H1 (cell line): ENCODE measurements around the gene STKLD1. TPM values are rescaled to one million over a fixed set of nuclear protein-coding genes. Genes with fewer than 3 reads are reported as not detected.
A peak's percentile ranks its signal among the peaks of the same experiment; 100 is the strongest.

Experiments used
- CTCF ChIA-PET: fragments of 300-600 bp; sonication (Branson Sonifier 250); formaldehyde crosslinking; loops from one replicate; lab custom pipeline; 2021; ENCODE audit not compliant: partially characterized antibody; lab: Charles Lee
- POLR2A ChIA-PET: fragments of 300-600 bp; sonication (Branson Sonifier 250); formaldehyde crosslinking; loops from one replicate; lab custom pipeline; 2021; ENCODE audit warnings: inconsistent platforms; ENCODE audit not compliant: partially characterized antibody; lab: Charles Lee
- DNase-seq, 2 experiments: peaks; one replicate each; pipeline versions ENCODE4 v3.0.0 to v3.0.0-alpha.2; 2010 to 2022; ENCODE audit warnings: low spot score in 2 of 2, low read depth in 1 of 2, mixed read lengths in 1 of 2
- FAIRE-seq: peaks from 2 replicates; lab custom pipeline; 2011; peaks lifted over from hg19 to GRCh38; lab: Jason Lieb, UNC
- H2AFZ ChIP-seq: 2 replicates; pipeline ENCODE4 v1.8.1; 2012; ENCODE audit warnings: low read length, inconsistent platforms
- H2AK5ac ChIP-seq: 2 replicates; pipeline ENCODE4 v1.6.1; 2013; ENCODE audit warnings: low read depth, low read length
- H2BK120ac ChIP-seq: replicated peaks from 2 replicates; pipeline ENCODE3; 2013; ENCODE audit warnings: low read depth, low read length, inconsistent platforms
- H2BK12ac ChIP-seq: 2 replicates; pipeline ENCODE4 v1.6.1; 2013; ENCODE audit warnings: low read depth, low read length
- H2BK15ac ChIP-seq: 2 replicates; pipeline ENCODE4 v1.6.1; 2013; ENCODE audit warnings: low read length
- H2BK20ac ChIP-seq: 2 replicates; pipeline ENCODE4 v1.6.1; 2013; ENCODE audit warnings: low read length
- H2BK5ac ChIP-seq: 2 replicates; pipeline ENCODE4 v1.6.1; 2013; ENCODE audit warnings: low read depth, low read length
- H3K14ac ChIP-seq: 2 replicates; pipeline ENCODE4 v1.6.1; 2013; ENCODE audit warnings: inconsistent platforms; ENCODE audit not compliant: insufficient read length
- H3K18ac ChIP-seq: 2 replicates; pipeline ENCODE4 v1.6.1; 2013; ENCODE audit warnings: low read length; ENCODE audit errors: extremely low read depth
- H3K23ac ChIP-seq: 2 replicates; pipeline ENCODE4 v1.6.1; 2013; ENCODE audit warnings: inconsistent platforms; ENCODE audit not compliant: insufficient read length
- H3K23me2 ChIP-seq: 2 replicates; pipeline ENCODE4 v1.6.1; 2013; ENCODE audit warnings: low read depth, low read length
- H3K27ac ChIP-seq: 2 replicates; pipeline ENCODE4 v1.6.1; 2011; ENCODE audit warnings: low read depth, low read length, inconsistent platforms
- H3K27me3 ChIP-seq, 4 experiments: replicated peaks in 1 of 4; 1 replicate in 1 of 4; 2 replicates in 3 of 4; pipeline versions ENCODE4 v1.6.1 to v1.8.1; 2011 to 2013; ENCODE audit warnings: low read length in 3 of 4, mild to moderate bottlenecking in 3 of 4, inconsistent platforms in 2 of 4, mixed read lengths in 2 of 4, moderate library complexity in 1 of 4; ENCODE audit not compliant: control insufficient read depth in 3 of 4, insufficient read depth in 3 of 4; ENCODE audit errors: extremely low read depth in 1 of 4
- H3K36me3 ChIP-seq, 4 experiments: 2 replicates each; pipeline versions ENCODE4 v1.6.1 to v1.8.1; 2011 to 2013; ENCODE audit warnings: mild to moderate bottlenecking in 4 of 4, low read length in 3 of 4, moderate library complexity in 2 of 4, control low read depth in 1 of 4, inconsistent platforms in 1 of 4; ENCODE audit not compliant: insufficient read depth in 4 of 4, control insufficient read depth in 2 of 4
- H3K4ac ChIP-seq: replicated peaks from 2 replicates; pipeline ENCODE3; 2013; ENCODE audit warnings: low read length, low read depth, mixed read lengths, inconsistent platforms; ENCODE audit not compliant: insufficient read length
- H3K4me1 ChIP-seq, 4 experiments: replicated peaks in 1 of 4; 1 replicate in 1 of 4; 2 replicates in 3 of 4; pipeline versions ENCODE4 v1.6.1 to v1.8.1; 2011 to 2013; ENCODE audit warnings: low read length in 3 of 4, inconsistent platforms in 2 of 4, mixed read lengths in 1 of 4; ENCODE audit not compliant: insufficient read depth in 4 of 4, control insufficient read depth in 3 of 4
- H3K4me2 ChIP-seq, 2 experiments: 2 replicates each; pipeline versions ENCODE4 v1.6.1 to v1.8.1; 2011 to 2013; ENCODE audit warnings: low read depth in 2 of 2, low read length in 2 of 2, control low read depth in 1 of 2, inconsistent platforms in 1 of 2, mild to moderate bottlenecking in 1 of 2; ENCODE audit not compliant: insufficient read depth in 1 of 2
- H3K4me3 ChIP-seq, 4 experiments: fragments of 200-600, 300-600 bp in 1 of 4; sonication (generic), shearing (Covaris generic), sonication (Bioruptor Twin) in 1 of 4; 2 replicates each; pipeline versions ENCODE4 v1.5.1 to v1.8.1; 2011 to 2016; ENCODE audit warnings: low read length in 4 of 4, low read depth in 3 of 4, control low read depth in 2 of 4, inconsistent platforms in 2 of 4, mild to moderate bottlenecking in 2 of 4, mixed read lengths in 1 of 4, moderate library complexity in 1 of 4; ENCODE audit not compliant: insufficient read depth in 2 of 4; ENCODE audit errors: extremely low read depth in 1 of 4
- H3K56ac ChIP-seq: replicated peaks from 2 replicates; pipeline ENCODE3; 2013; ENCODE audit warnings: low read depth, mild to moderate bottlenecking, mixed read lengths, low read length, inconsistent platforms; ENCODE audit not compliant: insufficient read length
- H3K79me1 ChIP-seq: 2 replicates; pipeline ENCODE4 v1.6.1; 2013; ENCODE audit warnings: low read depth, low read length, control low read depth
- H3K79me2 ChIP-seq, 2 experiments: 2 replicates each; pipeline versions ENCODE4 v1.6.1 to v1.8.1; 2012 to 2013; ENCODE audit warnings: low read length in 2 of 2, mild to moderate bottlenecking in 2 of 2, inconsistent platforms in 1 of 2; ENCODE audit not compliant: insufficient read depth in 2 of 2, control insufficient read depth in 1 of 2
- H3K9ac ChIP-seq, 4 experiments: replicated peaks in 1 of 4; 1 replicate in 1 of 4; 2 replicates in 3 of 4; pipeline versions ENCODE4 v1.6.1 to v1.8.1; 2011 to 2013; ENCODE audit warnings: low read depth in 3 of 4, low read length in 3 of 4, control low read depth in 2 of 4, mild to moderate bottlenecking in 2 of 4, moderate library complexity in 2 of 4, inconsistent platforms in 1 of 4; ENCODE audit errors: extremely low read depth in 1 of 4
- H3K9me3 ChIP-seq, 2 experiments: 2 replicates each; pipeline versions ENCODE4 v1.6.1 to v1.8.1; 2012 to 2013; ENCODE audit warnings: mild to moderate bottlenecking in 2 of 2, moderate library complexity in 2 of 2, control low read depth in 1 of 2, inconsistent platforms in 1 of 2, low read depth in 1 of 2, low read length in 1 of 2, mixed read lengths in 1 of 2; ENCODE audit not compliant: insufficient read depth in 2 of 2
- H4K20me1 ChIP-seq, 2 experiments: replicated peaks in 1 of 2; 2 replicates each; pipeline versions ENCODE3 to v1.8.1; 2011 to 2013; ENCODE audit warnings: inconsistent platforms in 2 of 2, low read length in 2 of 2, mild to moderate bottlenecking in 1 of 2; ENCODE audit not compliant: insufficient read depth in 2 of 2, control insufficient read depth in 1 of 2
- H4K5ac ChIP-seq: 2 replicates; pipeline ENCODE4 v1.6.1; 2013; ENCODE audit warnings: low read length, low read depth, mixed read lengths, inconsistent platforms; ENCODE audit not compliant: insufficient read length
- H4K8ac ChIP-seq: 2 replicates; pipeline ENCODE4 v1.8.0; 2013; ENCODE audit warnings: mild to moderate bottlenecking, moderate library complexity, low read length, inconsistent platforms; ENCODE audit not compliant: insufficient read depth; ENCODE audit errors: extremely low read depth
- H4K91ac ChIP-seq: replicated peaks from 2 replicates; pipeline ENCODE3; 2013; ENCODE audit warnings: low read length, mixed read lengths, inconsistent platforms; ENCODE audit not compliant: insufficient read length
- ASH2L ChIP-seq: fragments of 200-600, 300-600 bp; sonication (generic); IDR thresholded peaks from one replicate; pipeline ENCODE4 v1.7.1; 2017; ENCODE audit warnings: low read length
- CEBPB ChIP-seq: IDR thresholded peaks from 2 replicates; pipeline ENCODE4 v1.6.1; 2012; ENCODE audit warnings: low read depth, low read length
- EGR1 ChIP-seq: IDR thresholded peaks from 2 replicates; pipeline ENCODE4 v1.6.1; 2011; ENCODE audit warnings: low read depth, low read length, borderline replicate concordance
- EZH2 ChIP-seq: fragments of 200-600 bp; sonication (generic); IDR thresholded peaks from 2 replicates; pipeline ENCODE4 v1.7.1; 2012; ENCODE audit warnings: low read depth, mild to moderate bottlenecking, moderate library complexity, low read length, inconsistent platforms; ENCODE audit not compliant: severe bottlenecking
- KDM4A ChIP-seq: IDR thresholded peaks from one replicate; pipeline ENCODE4 v1.7.1; 2012; ENCODE audit warnings: low read depth, mild to moderate bottlenecking, moderate library complexity, low read length, inconsistent platforms; ENCODE audit not compliant: severe bottlenecking
- RNF2 ChIP-seq: fragments of 200-900, 300-1000 bp; sonication (generic); IDR thresholded peaks from 2 replicates; pipeline ENCODE4 v1.7.1; 2016; ENCODE audit warnings: borderline replicate concordance, low read depth, mild to moderate bottlenecking, antibody characterized with exemption, low read length; ENCODE audit not compliant: poor library complexity, severe bottlenecking; ENCODE audit errors: missing control alignments
- RXRA ChIP-seq: IDR thresholded peaks from 2 replicates; pipeline ENCODE4 v1.6.1; 2011; ENCODE audit warnings: low read depth, mild to moderate bottlenecking, low read length, moderate library complexity; ENCODE audit not compliant: insufficient read depth
- SAP30 ChIP-seq: fragments of 300-600 bp; sonication (generic); IDR thresholded peaks from 2 replicates; pipeline ENCODE4 v1.7.1; 2012; ENCODE audit warnings: low read length, moderate library complexity, mild to moderate bottlenecking, inconsistent platforms; ENCODE audit not compliant: insufficient read depth, insufficient replicate concordance
- SIN3A ChIP-seq, 2 experiments: IDR thresholded peaks in 1 of 2; conservative IDR thresholded peaks in 1 of 2; 2 replicates each; pipeline ENCODE4 v1.6.1; 2011 to 2012; ENCODE audit warnings: low read length in 2 of 2, improper control_type of control experiment in 1 of 2, low read depth in 1 of 2, mild to moderate bottlenecking in 1 of 2
- SP2 ChIP-seq: IDR thresholded peaks from 2 replicates; pipeline ENCODE4 v1.6.1; 2012; ENCODE audit warnings: mild to moderate bottlenecking, low read length, inconsistent platforms
- WGBS, 2 experiments: shearing (Covaris generic) in 1 of 2; methylation state at CpG; one replicate each; pipeline versions ENCODE4 v1.1.6 to v1.1.7; 2013 to 2015; ENCODE audit warnings: low lambda C conversion rate in 2 of 2, mixed read lengths in 2 of 2, inconsistent platforms in 1 of 2, low coverage in 1 of 2, missing lambda C conversion rate in 1 of 2; ENCODE audit not compliant: insufficient replicate concordance in 2 of 2, insufficient coverage in 1 of 2, insufficient read length in 1 of 2; ENCODE audit errors: extremely low coverage in 1 of 2, missing lambda C conversion rate in 1 of 2; 5-methylcytosine and 5-hydroxymethylcytosine counted together
- polyA plus RNA-seq, 7 experiments: library from polyadenylated mRNA; depleted of rRNA in 3 of 7; stranded (reverse) in 5 of 7; unstranded in 2 of 7; fragments of >200 nt in 5 of 7; fragments of 200-250 nt in 2 of 7; gene quantifications; 1 replicate in 5 of 7; 2 replicates in 1 of 7; 4 replicates in 1 of 7; pipeline versions ENCODE4 v1.2.1 to v1.2.3, GENCODE V29; 2011 to 2013; ENCODE audit warnings: missing spikeins in 2 of 7, mixed read lengths in 2 of 7
- total RNA-seq: library from RNA; stranded (reverse); fragmentation: NEBNext Ultra II Directional; extraction: Animal tissue kit (Norgen Biotek cat#: 25700); gene quantifications from 2 replicates; pipeline ENCODE4 v1.2.1, GENCODE V29; 2021

STKLD1 gene
- total and polyA plus RNA-seq, 2 of the 8 experiments (the other 6 are each of a cell fraction or from before 2014, with no cell fraction given): 0.26 TPM; not detected in 1

GRCh38 chr9:133375116-133375723, 946 bp upstream of the STKLD1 start:
- Histone ChIP-seq H3K23me2 (peaks cover 8% of the 10 kb centered on the region; the same call in 1 of the 2 replicates), H2AFZ (no peak overlapping the region), H4K20me1 (peaks cover 17 to 34% of the 10 kb centered on the region in 2 experiments), H4K8ac (peak overlapping the region; percentile 63; the same call in 1 of the 2 replicates), H3K23ac (no peak overlapping the region), H3K27me3 (peaks cover 0 to 11% (median 6%) of the 10 kb centered on the region in 4 experiments; a peak in 5 of 7 replicates), H2BK20ac (no peak overlapping the region), H3K4me1 (peaks cover 0 to 5% (median 0%) of the 10 kb centered on the region in 4 experiments; a peak in 1 of 7 replicates), H3K18ac (peak overlapping the region; percentile 38; the same call in 1 of the 2 replicates), H3K36me3 (peaks cover 0 to 9% (median 5%) of the 10 kb centered on the region in 4 experiments; a peak in 4 of 8 replicates), H2BK120ac (no peak overlapping the region), H3K4ac (no peak overlapping the region), H3K56ac (peak overlapping the region; percentile 0), H3K9ac (peak overlapping the region; percentile 65 to 92 (median 80)), H2BK5ac (no peak overlapping the region; the same call in 1 of the 2 replicates), H3K79me1 (peaks cover 9% of the 10 kb centered on the region; the same call in 1 of the 2 replicates), H3K4me2 (peak overlapping the region; percentile 76 to 77), H3K9me3 (peaks cover 0 to 4% of the 10 kb centered on the region in 2 experiments; a peak in 2 of 4 replicates), H2AK5ac (no peak overlapping the region), H3K14ac (no peak overlapping the region), H3K79me2 (peaks cover 14 to 52% of the 10 kb centered on the region in 2 experiments), H3K27ac (peak overlapping the region; percentile 80), H2BK12ac (no peak overlapping the region), H3K4me3 (peak overlapping the region; percentile 70 to 87 (median 74)), H4K5ac (no peak overlapping the region), H2BK15ac (no peak overlapping the region), H4K91ac (no peak overlapping the region)
- ChIA-PET POLR2A (interaction anchor here (1.1 to 19.9 kb wide), 6 partner anchors 10 to 42 kb away, joined by 3 to 461 read pairs (median 6); partner anchors contain the start of genes MED22, RPL7A, SURF1 and SURF2), CTCF (interaction anchor here (0.9 to 10.1 kb wide), 4 partner anchors 12 to 311 kb away, joined by 3 to 90 read pairs (median 13); partner anchors contain the start of genes SURF1 and SURF2)
- FAIRE-seq (no peak), DNase-seq (no peak)
- 2% methylated on average over 31 of the region's 39 CpGs; no CpG with 5 or more reads in 1 of the 2 experiments for WGBS, 2 experiments
- no peak for TF ChIP-seq EZH2
- TF ChIP-seq RXRA: no peak
- TF ChIP-seq SIN3A (conservative IDR thresholded peaks at IDR 0.05 in 1 of 2, IDR thresholded peaks at IDR 0.05 in 1 of 2; ENCODE audit: low read depth in 1 of 2, low read length in 2 of 2): peak; percentile 3 to 79; a peak in 1 of 4 replicates
- TF ChIP-seq EGR1: no peak
- TF ChIP-seq CEBPB: no peak
- no peak for TF ChIP-seq SAP30
- peak; percentile 71 for TF ChIP-seq ASH2L
- TF ChIP-seq KDM4A: peak; percentile 74
- peak; percentile 10; the same call in 1 of the 2 replicates for TF ChIP-seq SP2
- no peak for TF ChIP-seq RNF2
